NCI-H1436 treated with DMSO at 0.1 percent for 48 hours (cell line): ENCODE results near the gene HEBP2.
A peak's percentile ranks its signal among the peaks of the same experiment; 100 is the strongest.
"Not testable (repeated sequence)": the region's sequence is repeated elsewhere in the genome, so short reads cannot be mapped to it uniquely, and the experiment has no call there.

Experiments
- DNase-seq: peaks from one replicate; lab custom pipeline; 2025; lab: John Stamatoyannopoulos, UW

The HEBP2 gene

GRCh38 chr6:138424004-138424904 is 20.2 kb downstream of the HEBP2 start:
- DNase-seq, result no peak

GRCh38 chr6:138425256-138425655 is 21.2 kb downstream of the HEBP2 start:
- DNase-seq, result not testable (repeated sequence)

GRCh38 chr6:138426500-138427123 is 22.6 kb downstream of the HEBP2 start:
- DNase-seq, result no peak

- DNase-seq, result no peak
These were observed 23.7 kb downstream of the HEBP2 start for GRCh38 chr6:138427701-138428100.

- peak; percentile 11 for DNase-seq
These were observed 25.0 kb downstream of the HEBP2 start for GRCh38 chr6:138428944-138429598.

- DNase-seq, result no peak
These were observed 25.7 kb downstream of the HEBP2 start for GRCh38 chr6:138429761-138430160.

- DNase-seq, result no peak
These were observed 26.5 kb downstream of the HEBP2 start for GRCh38 chr6:138430361-138431145.

- DNase-seq, result no peak
These were observed 27.4 kb downstream of the HEBP2 start for GRCh38 chr6:138431256-138432062.

GRCh38 chr6:138432063-138432356 is 28.0 kb downstream of the HEBP2 start:
- DNase-seq, result no peak

GRCh38 chr6:138434096-138434495 is 30.1 kb downstream of the HEBP2 start:
- DNase-seq, result no peak

GRCh38 chr6:138434925-138435324 is 30.9 kb downstream of the HEBP2 start:
- DNase-seq, result no peak

GRCh38 chr6:138439546-138439945 is 35.5 kb downstream of the HEBP2 start:
- no peak for DNase-seq

- no peak for DNase-seq
These were observed 36.3 kb downstream of the HEBP2 start for GRCh38 chr6:138440296-138440695.

- no peak for DNase-seq
These were observed 36.8 kb downstream of the HEBP2 start for GRCh38 chr6:138440758-138441357.

GRCh38 chr6:138441965-138442364 is 37.9 kb downstream of the HEBP2 start:
- DNase-seq, result no peak

GRCh38 chr6:138442663-138443062 is 38.6 kb downstream of the HEBP2 start:
- no peak for DNase-seq

- DNase-seq, result no peak
These were observed 40.0 kb downstream of the HEBP2 start for GRCh38 chr6:138443979-138444378.

GRCh38 chr6:138446821-138447220 is 42.8 kb downstream of the HEBP2 start:
- no peak for DNase-seq

GRCh38 chr6:138450445-138450844 is 46.4 kb downstream of the HEBP2 start:
- no peak for DNase-seq

- no peak for DNase-seq
These were observed 47.0 kb downstream of the HEBP2 start for GRCh38 chr6:138451043-138451442.
